Mucosa of rectum (tissue), 2 donors: Measurements from ENCODE around the gene MYF5.

Source experiments
- H3K27ac ChIP-seq, 2 donors: one replicate each; pipeline ENCODE4 v1.7.0; 2013; ENCODE audit warnings: inconsistent platforms in 2 of 2, low read depth in 2 of 2, low read length in 2 of 2
- H3K27me3 ChIP-seq, 2 donors: one replicate each; pipeline ENCODE4 v1.7.0; 2013; ENCODE audit warnings: low read length in 2 of 2; ENCODE audit not compliant: control insufficient read depth in 2 of 2, insufficient read depth in 2 of 2
- H3K36me3 ChIP-seq, 2 donors: one replicate each; pipeline ENCODE4 v1.7.0; 2013; ENCODE audit warnings: low read length in 2 of 2; ENCODE audit not compliant: control insufficient read depth in 2 of 2, insufficient read depth in 2 of 2
- H3K4me1 ChIP-seq, 2 donors: one replicate each; pipeline ENCODE4 v1.7.0; 2013; ENCODE audit warnings: low read length in 2 of 2, mild to moderate bottlenecking in 1 of 2; ENCODE audit not compliant: control insufficient read depth in 2 of 2, insufficient read depth in 2 of 2
- H3K4me3 ChIP-seq, 2 donors: one replicate each; pipeline ENCODE4 v1.7.0; 2013; ENCODE audit warnings: low read length in 2 of 2
- H3K9ac ChIP-seq, 2 donors: one replicate each; pipeline ENCODE4 v1.7.0; 2013; ENCODE audit warnings: low read length in 2 of 2, low read depth in 1 of 2, mild to moderate bottlenecking in 1 of 2
- H3K9me3 ChIP-seq, 2 donors: one replicate each; pipeline ENCODE4 v1.7.0; 2013; ENCODE audit warnings: low read length in 2 of 2; ENCODE audit not compliant: control insufficient read depth in 2 of 2
- donor health status: healthy.
- donor health status: Normal muscosa, but diverticular disease.

Gene MYF5

GRCh38 chr12:80690513-80690912 is 26.2 kb upstream of the MYF5 start:
- H3K4me3 ChIP-seq, result no peak overlapping the region
- H3K36me3 ChIP-seq, result no peaks in the 10 kb centered on the region
- no peak overlapping the region for H3K27ac ChIP-seq

GRCh38 chr12:80692114-80692513 is 24.6 kb upstream of the MYF5 start:
- H3K27ac ChIP-seq, result no peak overlapping the region
- no peaks in the 10 kb centered on the region for H3K4me1 ChIP-seq
- no peak overlapping the region for H3K4me3 ChIP-seq
- H3K9ac ChIP-seq, result no peak overlapping the region
- no peaks in the 10 kb centered on the region for H3K9me3 ChIP-seq
- H3K27me3 ChIP-seq, result no peaks in the 10 kb centered on the region
- no peaks in the 10 kb centered on the region for H3K36me3 ChIP-seq

More at GRCh38 chr12:80690513-80690912, 26.2 kb upstream of the MYF5 start:
- Histone ChIP-seq H3K4me1 (no peaks in the 10 kb centered on the region), H3K27me3 (no peaks in the 10 kb centered on the region), H3K9ac (no peak overlapping the region), H3K9me3 (no peaks in the 10 kb centered on the region)

- Histone ChIP-seq H3K27ac (no peak overlapping the region), H3K36me3 (no peaks in the 10 kb centered on the region), H3K9me3 (no peaks in the 10 kb centered on the region), H3K27me3 (no peaks in the 10 kb centered on the region), H3K9ac (no peak overlapping the region), H3K4me3 (no peak overlapping the region), H3K4me1 (no peaks in the 10 kb centered on the region)
These were observed 19.3 kb upstream of the MYF5 start for GRCh38 chr12:80697270-80697887.

- no peak overlapping the region for H3K9ac ChIP-seq
- no peaks in the 10 kb centered on the region for H3K4me1 ChIP-seq
- H3K27ac ChIP-seq, result no peak overlapping the region
- H3K9me3 ChIP-seq, result no peaks in the 10 kb centered on the region
- H3K36me3 ChIP-seq, result no peaks in the 10 kb centered on the region
- no peak overlapping the region for H3K4me3 ChIP-seq
- H3K27me3 ChIP-seq, result no peaks in the 10 kb centered on the region
These were observed 18.5 kb upstream of the MYF5 start for GRCh38 chr12:80698256-80698655.

GRCh38 chr12:80698847-80699542 is 17.7 kb upstream of the MYF5 start:
- H3K27me3 ChIP-seq, result no peaks in the 10 kb centered on the region
- H3K36me3 ChIP-seq, result no peaks in the 10 kb centered on the region
- no peaks in the 10 kb centered on the region for H3K4me1 ChIP-seq
- H3K27ac ChIP-seq, result no peak overlapping the region
- no peaks in the 10 kb centered on the region for H3K9me3 ChIP-seq
- no peak overlapping the region for H3K4me3 ChIP-seq
- no peak overlapping the region for H3K9ac ChIP-seq

GRCh38 chr12:80700327-80700726 is 16.4 kb upstream of the MYF5 start:
- Histone ChIP-seq H3K27me3 (no peaks in the 10 kb centered on the region), H3K4me1 (no peaks in the 10 kb centered on the region), H3K9ac (no peak overlapping the region), H3K4me3 (no peak overlapping the region), H3K36me3 (no peaks in the 10 kb centered on the region), H3K27ac (no peak overlapping the region), H3K9me3 (no peaks in the 10 kb centered on the region)

- Histone ChIP-seq H3K27me3 (no peaks in the 10 kb centered on the region), H3K4me3 (no peak overlapping the region), H3K9ac (no peak overlapping the region), H3K27ac (no peak overlapping the region), H3K36me3 (no peaks in the 10 kb centered on the region), H3K4me1 (no peaks in the 10 kb centered on the region), H3K9me3 (no peaks in the 10 kb centered on the region)
These were observed 15.3 kb upstream of the MYF5 start for GRCh38 chr12:80701388-80701787.

GRCh38 chr12:80702889-80703805 is 13.6 kb upstream of the MYF5 start:
- H3K9ac ChIP-seq, result no peak overlapping the region
- no peaks in the 10 kb centered on the region for H3K27me3 ChIP-seq
- H3K9me3 ChIP-seq, result no peaks in the 10 kb centered on the region
- no peaks in the 10 kb centered on the region for H3K36me3 ChIP-seq
- H3K4me1 ChIP-seq, result no peaks in the 10 kb centered on the region
- no peak overlapping the region for H3K27ac ChIP-seq
- H3K4me3 ChIP-seq, result peak overlapping the region in 1 of 2 donors; percentile 13

- H3K4me3 ChIP-seq, result no peak overlapping the region
- H3K36me3 ChIP-seq, result no peaks in the 10 kb centered on the region
- no peaks in the 10 kb centered on the region for H3K4me1 ChIP-seq
- peaks cover 0 to 5% of the 10 kb centered on the region in 2 donors for H3K27me3 ChIP-seq
- H3K27ac ChIP-seq, result no peak overlapping the region
- no peak overlapping the region for H3K9ac ChIP-seq
- no peaks in the 10 kb centered on the region for H3K9me3 ChIP-seq
These were observed 12.3 kb upstream of the MYF5 start for GRCh38 chr12:80704420-80704819.
